IMR-90 (cell line): Measurements from ENCODE around the gene PIGP. TPM values are rescaled to one million over a fixed set of nuclear protein-coding genes. Genes with fewer than 3 reads are reported as not detected.

ENCODE experiments used
- ATAC-seq: fragments of 200-7000 bp; cut with Tn5 transposase; 2 replicates; pipeline ENCODE4 v1.9.1; 2020; ENCODE audit warnings: low read depth, mild to moderate bottlenecking, moderate library complexity
- BruUV-seq: library from RNA; stranded (reverse); fragments of 400-500 nt; replicated peaks from 2 replicates; lab custom pipeline; 2021; lab: Mats Ljungman, UMichigan
- CTCF ChIA-PET: fragments of 300-600 bp; formaldehyde crosslinking; extraction: SDS; loops from one replicate; lab custom pipeline; 2021; ENCODE audit warnings: antibody characterized with exemption; lab: Yijun Ruan, JAX
- POLR2A ChIA-PET: fragments of 300-600 bp; sonication (Branson Sonifier 250); formaldehyde crosslinking; loops from one replicate; lab custom pipeline; 2022; ENCODE audit warnings: antibody characterized with exemption; ENCODE audit not compliant: unreplicated experiment; lab: Charles Lee
- DNase-seq: peaks from one replicate; pipeline ENCODE4 v3.0.0; 2013
- H2AFZ ChIP-seq: replicated peaks from 2 replicates; pipeline ENCODE3; 2013; ENCODE audit warnings: low read length, mild to moderate bottlenecking; ENCODE audit not compliant: poor library complexity
- H2AK5ac ChIP-seq: 2 replicates; pipeline ENCODE4 v1.6.1; 2013; ENCODE audit warnings: low read depth, low read length, inconsistent platforms
- H2AK9ac ChIP-seq: replicated peaks from 2 replicates; pipeline ENCODE3; 2013; ENCODE audit warnings: mild to moderate bottlenecking, low read depth, low read length, moderate library complexity; ENCODE audit not compliant: poor library complexity
- H2BK120ac ChIP-seq: 2 replicates; pipeline ENCODE4 v1.6.1; 2013; ENCODE audit warnings: low read depth, low read length, inconsistent platforms
- H2BK15ac ChIP-seq: 3 replicates; pipeline ENCODE4 v1.6.1; 2013; ENCODE audit warnings: low read depth, low read length, inconsistent platforms
- H2BK20ac ChIP-seq: 2 replicates; pipeline ENCODE4 v1.6.1; 2013; ENCODE audit warnings: low read depth, mild to moderate bottlenecking, inconsistent platforms, low read length, moderate library complexity
- H2BK5ac ChIP-seq: 2 replicates; pipeline ENCODE4 v1.6.1; 2013; ENCODE audit warnings: mild to moderate bottlenecking, low read depth, low read length, inconsistent platforms; ENCODE audit not compliant: poor library complexity, severe bottlenecking
- H3K14ac ChIP-seq: replicated peaks from 2 replicates; pipeline ENCODE4 v1.6.1; 2013; ENCODE audit warnings: low read depth, low read length, inconsistent platforms
- H3K18ac ChIP-seq: 2 replicates; pipeline ENCODE4 v1.6.1; 2013; ENCODE audit warnings: low read depth, low read length, control low read depth
- H3K23ac ChIP-seq: 2 replicates; pipeline ENCODE4 v1.6.1; 2013; ENCODE audit warnings: low read depth, low read length, inconsistent platforms
- H3K27ac ChIP-seq: 2 replicates; pipeline ENCODE4 v1.5.1; 2013; ENCODE audit warnings: mild to moderate bottlenecking, control low read depth, low read length; ENCODE audit not compliant: insufficient read depth
- H3K27me3 ChIP-seq: 2 replicates; pipeline ENCODE4 v1.6.1; 2013; ENCODE audit warnings: low read length; ENCODE audit not compliant: control insufficient read depth, insufficient read depth
- H3K36me3 ChIP-seq: 2 replicates; pipeline ENCODE4 v1.6.1; 2013; ENCODE audit warnings: low read length, mixed read lengths; ENCODE audit not compliant: control insufficient read depth, insufficient read depth
- H3K4ac ChIP-seq: 2 replicates; pipeline ENCODE4 v1.6.1; 2013; ENCODE audit warnings: low read depth, low read length, inconsistent platforms
- H3K4me1 ChIP-seq: 2 replicates; pipeline ENCODE4 v1.6.1; 2013; ENCODE audit warnings: low read length, mixed read lengths; ENCODE audit not compliant: control insufficient read depth, insufficient read depth
- H3K4me2 ChIP-seq: 2 replicates; pipeline ENCODE4 v1.6.1; 2013; ENCODE audit warnings: low read depth, mild to moderate bottlenecking, control low read depth, low read length, moderate library complexity
- H3K4me3 ChIP-seq: 2 replicates; pipeline ENCODE4 v1.5.1; 2013; ENCODE audit warnings: low read depth, mild to moderate bottlenecking, control low read depth, low read length, moderate library complexity; ENCODE audit not compliant: insufficient read depth
- H3K56ac ChIP-seq: 2 replicates; pipeline ENCODE4 v1.6.1; 2013; ENCODE audit warnings: low read length, inconsistent platforms; ENCODE audit not compliant: insufficient read depth; ENCODE audit errors: extremely low read depth
- H3K79me1 ChIP-seq, 2 experiments: 2 replicates each; pipeline ENCODE4 v1.6.1; 2013; ENCODE audit warnings: low read length in 2 of 2, inconsistent platforms in 1 of 2, low read depth in 1 of 2
- H3K9ac ChIP-seq: 2 replicates; pipeline ENCODE4 v1.6.1; 2013; ENCODE audit warnings: low read depth, low read length, control low read depth
- H3K9me1 ChIP-seq: 2 replicates; pipeline ENCODE4 v1.6.1; 2013; ENCODE audit warnings: low read length, inconsistent platforms; ENCODE audit not compliant: insufficient read depth
- H3K9me3 ChIP-seq: 2 replicates; pipeline ENCODE4 v1.6.1; 2013; ENCODE audit warnings: low read length; ENCODE audit not compliant: control insufficient read depth, insufficient read depth
- H4K20me1 ChIP-seq: 2 replicates; pipeline ENCODE4 v1.6.1; 2013; ENCODE audit warnings: low read length, inconsistent platforms; ENCODE audit not compliant: insufficient read depth
- H4K5ac ChIP-seq: 2 replicates; pipeline ENCODE4 v1.6.1; 2013; ENCODE audit warnings: mild to moderate bottlenecking, low read depth, low read length, control low read depth
- H4K8ac ChIP-seq, 2 experiments: 2 replicates each; pipeline ENCODE4 v1.6.1; 2013; ENCODE audit warnings: low read depth in 2 of 2, low read length in 2 of 2, control low read depth in 1 of 2, inconsistent platforms in 1 of 2
- H4K91ac ChIP-seq: 2 replicates; pipeline ENCODE4 v1.6.1; 2013; ENCODE audit warnings: low read depth, low read length, inconsistent platforms; ENCODE audit not compliant: insufficient read depth
- CHD1 ChIP-seq: IDR thresholded peaks from 2 replicates; pipeline ENCODE4 v1.6.1; 2012; ENCODE audit warnings: low read depth, low read length, improper control_type of control experiment
- MAFK ChIP-seq: IDR thresholded peaks from 2 replicates; pipeline ENCODE4 v1.6.1; 2012; ENCODE audit warnings: low read depth, low read length, improper control_type of control experiment
- MAZ ChIP-seq: IDR thresholded peaks from 2 replicates; pipeline ENCODE4 v1.6.1; 2012; ENCODE audit warnings: low read depth, mild to moderate bottlenecking, low read length, improper control_type of control experiment, moderate library complexity, borderline replicate concordance
- MXI1 ChIP-seq: IDR thresholded peaks from 2 replicates; pipeline ENCODE4 v1.6.1; 2012; ENCODE audit warnings: low read depth, mild to moderate bottlenecking, low read length, moderate library complexity, borderline replicate concordance
- POLR2A ChIP-seq: IDR thresholded peaks from 2 replicates; pipeline ENCODE4 v1.6.1; 2012; ENCODE audit warnings: mild to moderate bottlenecking, low read depth, low read length
- RAD21 ChIP-seq: IDR thresholded peaks from 2 replicates; pipeline ENCODE4 v1.6.1; 2012; ENCODE audit warnings: low read length, improper control_type of control experiment
- RCOR1 ChIP-seq: IDR thresholded peaks from 2 replicates; pipeline ENCODE4 v1.6.1; 2012; ENCODE audit warnings: mild to moderate bottlenecking, low read length, improper control_type of control experiment; ENCODE audit not compliant: insufficient replicate concordance
- WGBS, 2 experiments: methylation state at CpG; one replicate each; pipeline versions ENCODE4 v1.1.5 to v1.1.7; 2013; ENCODE audit warnings: missing lambda C conversion rate in 2 of 2; ENCODE audit not compliant: insufficient read length in 1 of 2; ENCODE audit errors: extremely low coverage in 2 of 2; 5-methylcytosine and 5-hydroxymethylcytosine counted together
- dilution Hi-C: fragments of 300-500 bp; cut with HindIII; formaldehyde crosslinking; loops from one replicate; pipeline ENCODE4 v1.14.3; 2018; ENCODE audit warnings: low sequenced_read_pairs; ENCODE audit not compliant: unreplicated experiment
- in situ Hi-C: fragments of 300-500 bp; cut with MboI; formaldehyde crosslinking; loops from 3 replicates; pipeline ENCODE4 v1.14.3; 2019; ENCODE audit warnings: low sequenced_read_pairs, inconsistent platforms, mixed read lengths
- intact Hi-C: fragments of 100-400 bp; cut with micrococcal nuclease; formaldehyde crosslinking; loops from 2 replicates; pipeline ENCODE4 v1.10.0; 2022
- polyA plus RNA-seq, 3 experiments: library from polyadenylated mRNA; depleted of rRNA; stranded (reverse); fragments of >200 nt; gene quantifications; 2 replicates each; pipeline ENCODE4 v1.2.3, GENCODE V29; 2012; ENCODE audit warnings: low replicate concordance in 1 of 3
- total RNA-seq: library from RNA; depleted of rRNA; stranded (reverse); fragments of >200 nt; gene quantifications from 2 replicates; pipeline ENCODE4 v1.2.3, GENCODE V29; 2012
- TF ChIP-seq, protein P1 (sequence below): fragments of 150-350 bp; IDR thresholded peaks from 2 replicates; pipeline ENCODE4 v1.6.1; 2017; ENCODE audit warnings: mild to moderate bottlenecking, antibody characterized with exemption, low read length, low read depth

PIGP gene
- total and polyA plus RNA-seq, 2 of the 4 experiments (the other 2 are of a cell fraction), result 4.1 to 15.4 TPM

DNA sequence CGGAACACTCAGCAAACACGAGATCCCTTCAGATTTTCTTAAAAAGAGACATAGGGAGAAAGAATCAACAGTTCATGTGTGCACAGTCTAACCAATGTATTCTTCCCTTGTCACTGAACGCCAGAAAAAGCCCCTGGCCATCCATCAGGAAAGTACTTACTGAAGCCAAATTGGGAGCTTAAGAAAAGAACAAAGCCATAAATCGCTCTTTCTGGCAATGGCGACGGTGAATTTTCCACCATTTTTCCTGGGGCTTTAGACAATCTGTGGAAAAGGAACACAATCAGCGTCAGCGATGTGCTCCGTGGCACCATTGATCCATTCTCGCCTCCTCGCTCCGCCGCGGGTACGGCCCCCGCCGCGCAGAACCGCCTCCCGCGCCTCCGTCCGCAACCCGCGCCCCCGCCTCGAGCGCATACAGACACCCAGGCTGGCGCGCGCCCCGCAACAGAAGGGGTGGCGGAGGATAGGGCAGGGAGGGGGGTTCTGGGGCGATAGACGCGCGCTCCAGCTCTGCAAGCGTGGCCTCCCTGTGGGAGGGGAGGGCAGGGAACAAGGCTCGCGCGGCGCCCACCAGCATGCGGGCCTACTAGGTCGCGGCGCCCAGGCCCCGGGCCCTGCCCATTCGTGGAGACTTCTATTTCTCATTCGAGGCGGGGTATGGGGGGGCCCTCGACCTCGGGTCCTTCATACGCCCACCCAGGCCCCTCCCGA, 440 bp downstream of the PIGP start:
- in situ Hi-C loops (no loop called here), dilution Hi-C loops (no loop called here), intact Hi-C loops (loop anchor here (2.0 kb wide), 1 partner anchor 84 kb away; no protein-coding TSS in a partner anchor)
- peaks cover 1% of the 10 kb centered on the region; the same call in 1 of the 2 replicates for H3K36me3 ChIP-seq
- H3K27ac ChIP-seq, result peak overlapping the region; percentile 93
- H3K27me3 ChIP-seq, result no peaks in the 10 kb centered on the region
- peak overlapping the region; percentile 87 for H2AK5ac ChIP-seq
- peak overlapping the region; percentile 90 for H3K18ac ChIP-seq
- ChIA-PET CTCF (no interaction called here), POLR2A (interaction anchor here (0.9 kb wide), 1 partner anchor 17 kb away, joined by 3 read pairs; no protein-coding TSS in a partner anchor)
- peak overlapping the region; percentile 91 for H4K5ac ChIP-seq
- H2BK5ac ChIP-seq, result peak overlapping the region; percentile 97
- H3K4ac ChIP-seq, result peak overlapping the region; percentile 98
- peak; percentile 89 for DNase-seq
- H3K4me2 ChIP-seq, result peak overlapping the region; percentile 95
- peak overlapping the region; percentile 98 for H3K56ac ChIP-seq
- H3K14ac ChIP-seq, result peak overlapping the region; percentile 100
- H3K4me3 ChIP-seq, result peak overlapping the region; percentile 56
- no TSS peak for BruUV-seq
- H3K9me3 ChIP-seq, result no peaks in the 10 kb centered on the region
- WGBS, 2 experiments, result 1% methylated on average over 17 of the region's 54 CpGs; no CpG with 5 or more reads in 1 of the 2 experiments
- H2BK20ac ChIP-seq, result peak overlapping the region; percentile 69
- peak; percentile 81 for ATAC-seq
- peak overlapping the region; percentile 95 for H2AFZ ChIP-seq
- H2BK120ac ChIP-seq, result peak overlapping the region; percentile 73
- peak overlapping the region; percentile 92 for H2BK15ac ChIP-seq
- H3K9ac ChIP-seq, result peak overlapping the region; percentile 89
- peak overlapping the region; percentile 88 to 99 for H4K8ac ChIP-seq
- peaks cover 39% of the 10 kb centered on the region for H4K20me1 ChIP-seq
- H3K4me1 ChIP-seq, result peaks cover 9% of the 10 kb centered on the region
- peak overlapping the region; percentile 95 for H2AK9ac ChIP-seq
- peak overlapping the region; percentile 98 for H4K91ac ChIP-seq
- H3K79me1 ChIP-seq, result peaks cover 11 to 49% of the 10 kb centered on the region in 2 experiments
- peaks cover 13% of the 10 kb centered on the region; the same call in 1 of the 2 replicates for H3K9me1 ChIP-seq
- H3K23ac ChIP-seq, result peak overlapping the region; percentile 100
- TF ChIP-seq MAFK (no peak), MXI1 (peak; percentile 65; the same call in 1 of the 2 replicates), CHD1 (0 out of 2 replicates have a peak, but pooled peaks have one; percentile 78), MAZ (peak; percentile 98), RAD21 (0 out of 2 replicates have a peak, but pooled peaks have one; percentile 2), POLR2A (peak; percentile 71), RCOR1 (peak; percentile 12)
- TF ChIP-seq, protein P1, sequence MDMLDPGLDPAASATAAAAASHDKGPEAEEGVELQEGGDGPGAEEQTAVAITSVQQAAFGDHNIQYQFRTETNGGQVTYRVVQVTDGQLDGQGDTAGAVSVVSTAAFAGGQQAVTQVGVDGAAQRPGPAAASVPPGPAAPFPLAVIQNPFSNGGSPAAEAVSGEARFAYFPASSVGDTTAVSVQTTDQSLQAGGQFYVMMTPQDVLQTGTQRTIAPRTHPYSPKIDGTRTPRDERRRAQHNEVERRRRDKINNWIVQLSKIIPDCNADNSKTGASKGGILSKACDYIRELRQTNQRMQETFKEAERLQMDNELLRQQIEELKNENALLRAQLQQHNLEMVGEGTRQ, result no peak; the same call in 1 of the 2 replicates
